Stimulated activated CD8-positive, alpha-beta memory T cell treated with anti-CD3 and anti-CD28 coated beads, Interleukin-15, amount 100 ng/mL, for 48 hours (primary cell): ENCODE measurements around the gene YARS2.
"Not testable (repeated sequence)": the region's sequence is repeated elsewhere in the genome, so short reads cannot be mapped to it uniquely, and the experiment has no call there.

Source experiments
- DNase-seq, 2 donors: peaks; one replicate each; pipeline ENCODE4 v3.0.0-alpha.2; 2020; ENCODE audit warnings: low read depth in 2 of 2

The YARS2 gene

GRCh38 chr12:32753605-32754004, 2.1 kb downstream of the YARS2 start:
- no peak for DNase-seq

- DNase-seq, result no peak
These were observed 12.4 kb downstream of the YARS2 start for GRCh38 chr12:32743264-32743663.

- no peak for DNase-seq
These were observed 13.6 kb downstream of the YARS2 start for GRCh38 chr12:32742133-32742532.

GRCh38 chr12:32739279-32739678, 16.4 kb downstream of the YARS2 start:
- no peak for DNase-seq

GRCh38 chr12:32737715-32738114, 18.0 kb downstream of the YARS2 start:
- DNase-seq, result no peak

GRCh38 chr12:32736445-32736844, 19.3 kb downstream of the YARS2 start:
- DNase-seq, result no peak

- no peak for DNase-seq
These were observed 20.7 kb downstream of the YARS2 start for GRCh38 chr12:32734952-32735351.

- DNase-seq, result no peak
These were observed 28.5 kb downstream of the YARS2 start for GRCh38 chr12:32727237-32727636.

GRCh38 chr12:32726286-32726685, 29.4 kb downstream of the YARS2 start:
- DNase-seq, result no peak

GRCh38 chr12:32725308-32725707, 30.4 kb downstream of the YARS2 start:
- not testable (repeated sequence) for DNase-seq

GRCh38 chr12:32718926-32719325, 36.8 kb downstream of the YARS2 start:
- no peak for DNase-seq

GRCh38 chr12:32714772-32715171, 40.9 kb downstream of the YARS2 start:
- DNase-seq, result no peak

GRCh38 chr12:32708926-32709325, 46.8 kb downstream of the YARS2 start:
- no peak for DNase-seq

GRCh38 chr12:32706335-32707024, 49.2 kb downstream of the YARS2 start:
- DNase-seq, result no peak

- DNase-seq, result no peak
These were observed 49.9 kb downstream of the YARS2 start for GRCh38 chr12:32705783-32706182.

- DNase-seq, result no peak
These were observed 52.8 kb downstream of the YARS2 start for GRCh38 chr12:32702946-32703345.

- no peak for DNase-seq
These were observed 53.2 kb downstream of the YARS2 start for GRCh38 chr12:32702473-32702872.

- not testable (repeated sequence) for DNase-seq
These were observed 56.3 kb downstream of the YARS2 start for GRCh38 chr12:32699437-32699836.

- no peak for DNase-seq
These were observed 57.4 kb downstream of the YARS2 start for GRCh38 chr12:32698285-32698684.

GRCh38 chr12:32697445-32697844, 58.3 kb downstream of the YARS2 start:
- DNase-seq, result no peak
